Liver (tissue), 9 donors: ENCODE measurements around the gene NUTF2. TPM values are rescaled to one million over a fixed set of nuclear protein-coding genes. Genes with fewer than 3 reads are reported as not detected.

Source experiments
- DNase-seq: peaks from one replicate; pipeline ENCODE4 v3.0.0-alpha.2; 2017; ENCODE audit warnings: low spot score
- H3K27ac ChIP-seq, 2 donors: one replicate each; pipeline ENCODE4 v1.7.0; 2013; ENCODE audit warnings: inconsistent platforms in 2 of 2, low read length in 2 of 2, control low read depth in 1 of 2, low read depth in 1 of 2, mild to moderate bottlenecking in 1 of 2
- H3K27me3 ChIP-seq, 4 donors: one replicate each; pipeline versions ENCODE4 v1.6.1 to v1.7.0; 2013; ENCODE audit warnings: low read length in 3 of 4, inconsistent platforms in 1 of 4, mild to moderate bottlenecking in 1 of 4, moderate library complexity in 1 of 4; ENCODE audit not compliant: control insufficient read depth in 4 of 4, insufficient read depth in 4 of 4
- H3K36me3 ChIP-seq, 4 donors: one replicate each; pipeline versions ENCODE4 v1.6.1 to v1.7.0; 2013; ENCODE audit warnings: low read length in 3 of 4, mild to moderate bottlenecking in 3 of 4, low read depth in 1 of 4, moderate library complexity in 1 of 4; ENCODE audit not compliant: control insufficient read depth in 4 of 4, insufficient read depth in 3 of 4
- H3K4me1 ChIP-seq, 4 donors: one replicate each; pipeline versions ENCODE4 v1.6.1 to v1.7.0; 2013; ENCODE audit warnings: low read length in 3 of 4, mild to moderate bottlenecking in 3 of 4, moderate library complexity in 1 of 4; ENCODE audit not compliant: control insufficient read depth in 4 of 4, insufficient read depth in 4 of 4
- H3K4me3 ChIP-seq, 3 donors: one replicate each; pipeline versions ENCODE4 v1.6.1 to v1.7.0; 2013; ENCODE audit warnings: low read length in 3 of 3, control low read depth in 1 of 3, low read depth in 1 of 3, mild to moderate bottlenecking in 1 of 3
- H3K9ac ChIP-seq, 2 donors: one replicate each; pipeline ENCODE4 v1.7.0; 2013; ENCODE audit warnings: low read length in 2 of 2, mild to moderate bottlenecking in 2 of 2, moderate library complexity in 2 of 2, control low read depth in 1 of 2, low read depth in 1 of 2
- H3K9me3 ChIP-seq, 4 donors: one replicate each; pipeline versions ENCODE4 v1.6.1 to v1.7.0; 2013; ENCODE audit warnings: low read length in 3 of 4; ENCODE audit not compliant: control insufficient read depth in 4 of 4
- FOXA1 ChIP-seq: IDR thresholded peaks from 2 replicates; pipeline ENCODE4 v1.6.1; 2016; ENCODE audit warnings: antibody characterized with exemption
- HNF4G ChIP-seq: IDR thresholded peaks from 2 replicates; pipeline ENCODE4 v1.6.1; 2016; ENCODE audit warnings: antibody characterized with exemption
- NR2F2 ChIP-seq: IDR thresholded peaks from 2 replicates; pipeline ENCODE4 v1.6.1; 2016; ENCODE audit warnings: antibody characterized with exemption
- RAD21 ChIP-seq, 2 donors: IDR thresholded peaks; 2 replicates each; pipeline ENCODE4 v1.6.1; 2016; ENCODE audit warnings: antibody characterized with exemption in 2 of 2, mild to moderate bottlenecking in 2 of 2
- RXRA ChIP-seq, 2 donors: IDR thresholded peaks; 2 replicates each; pipeline ENCODE4 v1.6.1; 2017 to 2018; ENCODE audit warnings: antibody characterized with exemption in 2 of 2, mild to moderate bottlenecking in 1 of 2
- SP1 ChIP-seq: IDR thresholded peaks from 2 replicates; pipeline ENCODE4 v1.6.1; 2018; ENCODE audit warnings: antibody characterized with exemption, mild to moderate bottlenecking
- TAF1 ChIP-seq: conservative IDR thresholded peaks from 2 replicates; pipeline ENCODE4 v1.6.1; 2016; ENCODE audit warnings: antibody characterized with exemption, mild to moderate bottlenecking
- YY1 ChIP-seq: IDR thresholded peaks from 2 replicates; pipeline ENCODE4 v1.6.1; 2016; ENCODE audit warnings: antibody characterized with exemption, mild to moderate bottlenecking
- WGBS: extraction: QIAGEN DNeasy Blood & Tissue Kit; methylation state at CpG from one replicate; pipeline ENCODE4 v1.1.7; 2013; 5-methylcytosine and 5-hydroxymethylcytosine counted together
- polyA plus RNA-seq, 2 donors: library from polyadenylated mRNA; stranded (reverse) in 1 of 2; unstranded in 1 of 2; fragments of 200-250 nt in 1 of 2; fragments of >200 nt in 1 of 2; fragmentation: Nextera tagmentation in 1 of 2; extraction: Ambion mirVana in 1 of 2; gene quantifications; one replicate each; pipeline versions ENCODE4 v1.2.1 to v1.2.3, GENCODE V29; 2013 to 2015
- total RNA-seq, 2 donors: library from RNA; depleted of rRNA; stranded (reverse); fragments of >200 nt; gene quantifications; one replicate each; pipeline ENCODE4 v1.2.3, GENCODE V29; 2014
- TF ChIP-seq, protein P1 (sequence below): IDR thresholded peaks from 2 replicates; pipeline ENCODE4 v1.6.1; 2016; ENCODE audit warnings: antibody characterized with exemption, mild to moderate bottlenecking
- TF ChIP-seq, protein P2 (sequence below): IDR thresholded peaks from 2 replicates; pipeline ENCODE4 v1.6.1; 2016; ENCODE audit warnings: antibody characterized with exemption
- TF ChIP-seq, protein P3 (sequence below): fragments of 150-350 bp; IDR thresholded peaks from 2 replicates; pipeline ENCODE4 v1.5.1; 2017; ENCODE audit warnings: improper control_type of control experiment, low read depth, low read length; ENCODE audit not compliant: missing input control
- TF ChIP-seq, protein P4 (sequence below): IDR thresholded peaks from 2 replicates; pipeline ENCODE4 v1.6.1; 2016; ENCODE audit warnings: antibody characterized with exemption
- donor health status: healthy.
- donor health status: healthy.
- donor health status: healthy.
- donor health status: healthy.
- donor health status: healthy.

NUTF2 gene
- total and polyA plus RNA-seq, 4 donors, result 27.4 to 69.5 (median 54.8) TPM

DNA sequence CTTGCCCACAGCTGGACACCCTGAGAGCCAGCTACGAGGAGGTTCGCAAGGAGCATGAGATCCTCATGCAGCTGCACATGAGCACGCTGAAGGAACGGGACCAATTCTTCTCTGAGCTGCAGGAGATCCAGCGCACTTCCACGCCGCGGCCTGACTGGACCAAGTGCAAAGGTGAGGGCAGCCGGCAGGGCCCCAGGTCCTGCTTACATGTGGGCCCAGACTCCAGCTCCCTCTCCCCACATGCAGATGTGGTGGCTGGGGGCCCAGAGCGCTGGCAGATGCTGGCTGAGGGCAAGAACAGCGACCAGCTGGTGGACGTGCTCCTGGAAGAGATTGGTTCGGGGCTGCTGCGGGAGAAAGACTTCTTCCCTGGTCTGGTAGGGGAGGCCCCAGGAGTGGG, 20.8 kb upstream of the NUTF2 start:
- Histone ChIP-seq H3K27ac (no peak overlapping the region), H3K9ac (no peak overlapping the region), H3K4me1 (peaks cover 0 to 2% (median 0%) of the 10 kb centered on the region in 4 donors), H3K27me3 (no peaks in the 10 kb centered on the region), H3K36me3 (peaks cover 0 to 33% (median 13%) of the 10 kb centered on the region in 4 donors), H3K4me3 (no peak overlapping the region), H3K9me3 (no peaks in the 10 kb centered on the region)
- TF ChIP-seq HNF4G, result no peak
- no peak for TF ChIP-seq YY1
- TF ChIP-seq RXRA (IDR thresholded peaks at IDR 0.05), result no peak
- no peak for TF ChIP-seq TAF1
- TF ChIP-seq, protein P1, sequence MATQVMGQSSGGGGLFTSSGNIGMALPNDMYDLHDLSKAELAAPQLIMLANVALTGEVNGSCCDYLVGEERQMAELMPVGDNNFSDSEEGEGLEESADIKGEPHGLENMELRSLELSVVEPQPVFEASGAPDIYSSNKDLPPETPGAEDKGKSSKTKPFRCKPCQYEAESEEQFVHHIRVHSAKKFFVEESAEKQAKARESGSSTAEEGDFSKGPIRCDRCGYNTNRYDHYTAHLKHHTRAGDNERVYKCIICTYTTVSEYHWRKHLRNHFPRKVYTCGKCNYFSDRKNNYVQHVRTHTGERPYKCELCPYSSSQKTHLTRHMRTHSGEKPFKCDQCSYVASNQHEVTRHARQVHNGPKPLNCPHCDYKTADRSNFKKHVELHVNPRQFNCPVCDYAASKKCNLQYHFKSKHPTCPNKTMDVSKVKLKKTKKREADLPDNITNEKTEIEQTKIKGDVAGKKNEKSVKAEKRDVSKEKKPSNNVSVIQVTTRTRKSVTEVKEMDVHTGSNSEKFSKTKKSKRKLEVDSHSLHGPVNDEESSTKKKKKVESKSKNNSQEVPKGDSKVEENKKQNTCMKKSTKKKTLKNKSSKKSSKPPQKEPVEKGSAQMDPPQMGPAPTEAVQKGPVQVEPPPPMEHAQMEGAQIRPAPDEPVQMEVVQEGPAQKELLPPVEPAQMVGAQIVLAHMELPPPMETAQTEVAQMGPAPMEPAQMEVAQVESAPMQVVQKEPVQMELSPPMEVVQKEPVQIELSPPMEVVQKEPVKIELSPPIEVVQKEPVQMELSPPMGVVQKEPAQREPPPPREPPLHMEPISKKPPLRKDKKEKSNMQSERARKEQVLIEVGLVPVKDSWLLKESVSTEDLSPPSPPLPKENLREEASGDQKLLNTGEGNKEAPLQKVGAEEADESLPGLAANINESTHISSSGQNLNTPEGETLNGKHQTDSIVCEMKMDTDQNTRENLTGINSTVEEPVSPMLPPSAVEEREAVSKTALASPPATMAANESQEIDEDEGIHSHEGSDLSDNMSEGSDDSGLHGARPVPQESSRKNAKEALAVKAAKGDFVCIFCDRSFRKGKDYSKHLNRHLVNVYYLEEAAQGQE, result no peak
- TF ChIP-seq SP1, result no peak
- no peak for TF ChIP-seq NR2F2
- no peak for DNase-seq
- 96% methylated on average over 14 of the region's 14 CpGs for WGBS

DNA sequence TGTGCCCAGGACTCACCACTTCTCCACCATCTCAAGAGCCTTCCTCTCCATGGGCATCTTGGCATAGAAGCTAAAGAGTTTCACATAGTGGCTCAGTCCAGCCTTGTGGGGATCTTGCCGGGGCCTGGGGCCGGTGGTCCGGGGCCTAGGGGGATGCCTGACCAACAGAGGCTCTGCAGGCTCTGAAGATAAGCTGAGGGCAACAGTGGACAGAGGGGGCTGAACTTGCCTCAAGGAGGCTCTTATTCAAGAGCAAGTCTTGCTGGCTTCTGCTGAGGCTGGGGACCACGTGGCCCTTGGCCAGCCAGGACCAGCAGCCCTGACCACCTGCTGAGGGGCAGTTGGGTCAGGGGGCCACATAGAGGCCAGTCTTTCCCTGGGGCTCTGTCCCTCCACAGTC, 18.1 kb upstream of the NUTF2 start:
- no peak for TF ChIP-seq RAD21 (IDR thresholded peaks at IDR 0.05)
- TF ChIP-seq, protein P2, sequence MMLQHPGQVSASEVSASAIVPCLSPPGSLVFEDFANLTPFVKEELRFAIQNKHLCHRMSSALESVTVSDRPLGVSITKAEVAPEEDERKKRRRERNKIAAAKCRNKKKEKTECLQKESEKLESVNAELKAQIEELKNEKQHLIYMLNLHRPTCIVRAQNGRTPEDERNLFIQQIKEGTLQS, result no peak
- TF ChIP-seq, protein P3, sequence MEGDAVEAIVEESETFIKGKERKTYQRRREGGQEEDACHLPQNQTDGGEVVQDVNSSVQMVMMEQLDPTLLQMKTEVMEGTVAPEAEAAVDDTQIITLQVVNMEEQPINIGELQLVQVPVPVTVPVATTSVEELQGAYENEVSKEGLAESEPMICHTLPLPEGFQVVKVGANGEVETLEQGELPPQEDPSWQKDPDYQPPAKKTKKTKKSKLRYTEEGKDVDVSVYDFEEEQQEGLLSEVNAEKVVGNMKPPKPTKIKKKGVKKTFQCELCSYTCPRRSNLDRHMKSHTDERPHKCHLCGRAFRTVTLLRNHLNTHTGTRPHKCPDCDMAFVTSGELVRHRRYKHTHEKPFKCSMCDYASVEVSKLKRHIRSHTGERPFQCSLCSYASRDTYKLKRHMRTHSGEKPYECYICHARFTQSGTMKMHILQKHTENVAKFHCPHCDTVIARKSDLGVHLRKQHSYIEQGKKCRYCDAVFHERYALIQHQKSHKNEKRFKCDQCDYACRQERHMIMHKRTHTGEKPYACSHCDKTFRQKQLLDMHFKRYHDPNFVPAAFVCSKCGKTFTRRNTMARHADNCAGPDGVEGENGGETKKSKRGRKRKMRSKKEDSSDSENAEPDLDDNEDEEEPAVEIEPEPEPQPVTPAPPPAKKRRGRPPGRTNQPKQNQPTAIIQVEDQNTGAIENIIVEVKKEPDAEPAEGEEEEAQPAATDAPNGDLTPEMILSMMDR, result no peak
- no peak for TF ChIP-seq TAF1
- TF ChIP-seq, protein P4, sequence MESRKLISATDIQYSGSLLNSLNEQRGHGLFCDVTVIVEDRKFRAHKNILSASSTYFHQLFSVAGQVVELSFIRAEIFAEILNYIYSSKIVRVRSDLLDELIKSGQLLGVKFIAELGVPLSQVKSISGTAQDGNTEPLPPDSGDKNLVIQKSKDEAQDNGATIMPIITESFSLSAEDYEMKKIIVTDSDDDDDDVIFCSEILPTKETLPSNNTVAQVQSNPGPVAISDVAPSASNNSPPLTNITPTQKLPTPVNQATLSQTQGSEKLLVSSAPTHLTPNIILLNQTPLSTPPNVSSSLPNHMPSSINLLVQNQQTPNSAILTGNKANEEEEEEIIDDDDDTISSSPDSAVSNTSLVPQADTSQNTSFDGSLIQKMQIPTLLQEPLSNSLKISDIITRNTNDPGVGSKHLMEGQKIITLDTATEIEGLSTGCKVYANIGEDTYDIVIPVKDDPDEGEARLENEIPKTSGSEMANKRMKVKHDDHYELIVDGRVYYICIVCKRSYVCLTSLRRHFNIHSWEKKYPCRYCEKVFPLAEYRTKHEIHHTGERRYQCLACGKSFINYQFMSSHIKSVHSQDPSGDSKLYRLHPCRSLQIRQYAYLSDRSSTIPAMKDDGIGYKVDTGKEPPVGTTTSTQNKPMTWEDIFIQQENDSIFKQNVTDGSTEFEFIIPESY, result no peak
- no peak for TF ChIP-seq FOXA1
- TF ChIP-seq NR2F2, result no peak
- peaks cover 0 to 37% (median 19%) of the 10 kb centered on the region in 4 donors for H3K36me3 ChIP-seq
- H3K9ac ChIP-seq, result no peak overlapping the region

More for the DNA sequence above, 18.1 kb upstream of the NUTF2 start:
- no peak for DNase-seq
- H3K4me1 ChIP-seq, result peaks cover 4 to 15% (median 8%) of the 10 kb centered on the region in 4 donors
- no peaks in the 10 kb centered on the region for H3K9me3 ChIP-seq
- WGBS, result 99% methylated on average over 4 of the region's 4 CpGs
- H3K27me3 ChIP-seq, result no peaks in the 10 kb centered on the region
- H3K27ac ChIP-seq, result no peak overlapping the region
- no peak overlapping the region for H3K4me3 ChIP-seq
